GM19043 (cell line): ENCODE measurements around the gene TESK1.
"Not testable (repeated sequence)": the region's sequence is repeated elsewhere in the genome, so short reads cannot be mapped to it uniquely, and the experiment has no call there.

Experiments
- ATAC-seq: cut with Tn5 transposase; IDR thresholded peaks from one replicate; pipeline ENCODE4 v1.9.1; 2021; ENCODE audit warnings: low read depth; ENCODE audit not compliant: unreplicated experiment

TESK1 gene

DNA sequence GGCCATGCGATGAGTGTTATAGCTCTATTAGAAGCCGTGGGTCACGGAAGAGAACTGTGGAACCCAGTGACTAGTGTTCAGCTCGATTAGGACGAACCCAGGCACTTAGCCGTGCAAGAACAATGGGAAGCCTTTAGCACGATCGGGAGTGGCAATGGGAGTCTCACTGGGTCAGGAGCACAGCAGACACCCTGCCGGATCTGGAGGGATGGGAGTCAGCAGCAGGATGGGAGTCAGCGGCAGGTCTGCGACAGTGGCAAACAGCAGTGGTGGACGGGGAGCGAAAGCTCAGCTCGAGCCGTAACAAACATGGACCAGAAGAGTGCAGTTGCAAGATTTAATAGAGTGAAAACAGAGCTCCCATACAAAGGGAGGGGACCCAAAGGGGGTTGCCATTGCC is 35.4 kb downstream of the TESK1 start:
- ATAC-seq, result not testable (repeated sequence)

DNA sequence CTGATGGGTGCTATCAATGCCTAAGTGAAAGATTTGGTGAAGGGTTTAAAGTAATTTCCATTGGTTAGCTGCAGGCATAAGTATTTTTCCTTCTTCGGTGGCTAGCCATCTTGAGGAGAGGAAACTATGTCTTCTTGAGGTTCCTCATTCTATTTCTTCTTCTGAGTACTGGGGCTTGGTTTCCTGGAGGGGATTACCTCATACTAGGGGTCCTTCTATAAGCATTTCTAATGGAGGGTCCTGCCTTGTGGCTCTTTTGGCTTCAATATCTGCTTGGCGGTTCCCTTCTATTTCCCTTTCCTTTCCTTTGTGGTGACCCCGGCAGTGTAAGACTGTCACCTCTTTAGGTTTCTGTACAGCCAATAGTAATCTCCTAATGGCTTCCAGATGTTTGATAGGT is 36.4 kb downstream of the TESK1 start:
- not testable (repeated sequence) for ATAC-seq

DNA sequence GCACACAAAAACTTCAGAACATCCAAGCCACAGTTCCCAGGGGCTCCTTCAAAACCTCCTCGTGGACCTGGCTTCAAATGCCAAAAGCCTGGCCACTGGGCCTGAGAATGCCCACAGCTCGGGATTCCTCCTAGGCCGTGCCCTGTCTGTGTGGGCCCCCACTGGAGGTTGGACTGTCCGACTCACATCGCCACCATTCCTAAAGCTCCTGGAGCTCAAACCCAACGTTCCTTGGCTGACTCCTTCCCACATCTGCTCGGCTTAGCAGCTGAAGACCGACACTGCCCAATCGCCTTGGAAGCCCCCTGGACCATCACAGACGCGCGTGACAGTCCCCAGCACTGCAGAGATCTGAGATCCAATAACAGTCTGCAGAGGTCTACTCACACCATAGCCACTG is 38.0 kb downstream of the TESK1 start:
- no peak for ATAC-seq

DNA sequence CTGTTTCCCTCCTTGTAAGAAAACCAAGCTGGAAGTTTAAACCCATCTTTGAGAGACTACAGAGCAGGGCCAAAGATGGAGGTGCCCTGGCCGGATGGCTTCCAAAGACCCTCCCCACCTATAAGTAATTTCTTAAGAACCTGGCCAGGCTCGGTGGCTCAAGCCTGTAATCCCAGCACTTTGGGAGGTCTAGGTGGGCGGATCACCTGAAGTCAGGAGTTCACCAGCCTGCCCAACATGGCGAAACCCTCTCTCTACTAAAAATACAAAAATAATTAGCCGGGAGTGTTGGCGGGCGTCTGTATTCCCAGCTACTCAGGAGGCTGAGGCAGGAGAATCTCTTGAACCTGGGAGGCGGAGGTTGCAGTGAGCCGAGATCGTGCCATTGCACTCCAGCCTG is 40.7 kb downstream of the TESK1 start:
- ATAC-seq, result not testable (repeated sequence)

DNA sequence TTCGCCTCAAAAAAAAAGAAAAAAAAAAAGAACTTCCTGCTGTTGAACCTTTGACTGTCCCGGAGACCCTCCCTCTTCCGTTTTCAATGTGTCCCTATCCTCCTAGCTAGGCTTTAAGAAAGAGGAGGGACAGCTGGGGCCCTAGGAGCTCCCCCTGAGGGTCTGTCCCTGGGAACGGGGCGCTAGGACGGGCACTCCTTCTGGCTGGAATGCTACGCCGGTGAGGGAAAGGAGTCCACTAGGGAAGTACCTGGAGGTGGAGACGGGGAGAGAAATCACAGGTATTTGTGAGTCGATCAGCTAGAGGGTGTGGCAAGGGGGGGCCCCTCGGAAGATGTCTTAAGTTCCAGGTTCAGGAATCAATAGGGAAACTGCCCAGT is 41.1 kb downstream of the TESK1 start:
- no peak for ATAC-seq

DNA sequence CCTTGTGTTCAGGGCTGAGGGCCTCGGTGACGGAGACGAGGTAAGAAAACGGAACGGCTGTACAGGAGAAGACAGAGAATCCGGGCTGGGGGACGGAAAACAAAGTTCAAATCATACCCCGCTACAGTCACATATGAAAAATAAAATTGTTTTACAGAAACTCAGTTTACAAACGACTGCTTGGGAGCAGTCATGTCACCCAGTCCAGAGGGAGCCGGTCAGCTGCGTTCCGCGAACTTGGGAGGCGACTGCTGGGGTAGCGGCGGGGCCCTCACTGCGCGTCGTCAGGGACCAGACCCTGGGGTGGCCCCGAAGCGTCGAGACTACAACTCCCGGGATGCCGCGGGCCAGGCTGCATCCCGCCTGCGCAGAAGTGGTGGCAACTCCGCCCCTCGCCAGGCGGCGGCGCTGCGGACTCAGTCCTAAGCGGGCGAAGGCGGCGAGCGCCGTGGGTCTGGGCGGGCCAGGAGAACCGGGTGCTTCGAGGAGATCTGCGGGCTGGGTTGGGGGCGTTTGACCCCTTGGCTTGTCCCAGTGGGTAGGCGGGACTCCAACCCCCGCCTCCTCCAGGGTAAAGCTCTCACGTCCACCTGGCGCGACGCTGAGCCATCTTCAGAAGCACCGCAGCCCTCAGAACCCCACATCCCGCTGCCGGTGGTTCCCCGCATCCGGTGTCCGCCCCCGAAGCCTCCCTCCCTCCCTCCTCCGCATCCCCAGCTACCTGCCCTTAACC is 41.6 kb downstream of the TESK1 start:
- ATAC-seq, result peak; percentile 71

DNA sequence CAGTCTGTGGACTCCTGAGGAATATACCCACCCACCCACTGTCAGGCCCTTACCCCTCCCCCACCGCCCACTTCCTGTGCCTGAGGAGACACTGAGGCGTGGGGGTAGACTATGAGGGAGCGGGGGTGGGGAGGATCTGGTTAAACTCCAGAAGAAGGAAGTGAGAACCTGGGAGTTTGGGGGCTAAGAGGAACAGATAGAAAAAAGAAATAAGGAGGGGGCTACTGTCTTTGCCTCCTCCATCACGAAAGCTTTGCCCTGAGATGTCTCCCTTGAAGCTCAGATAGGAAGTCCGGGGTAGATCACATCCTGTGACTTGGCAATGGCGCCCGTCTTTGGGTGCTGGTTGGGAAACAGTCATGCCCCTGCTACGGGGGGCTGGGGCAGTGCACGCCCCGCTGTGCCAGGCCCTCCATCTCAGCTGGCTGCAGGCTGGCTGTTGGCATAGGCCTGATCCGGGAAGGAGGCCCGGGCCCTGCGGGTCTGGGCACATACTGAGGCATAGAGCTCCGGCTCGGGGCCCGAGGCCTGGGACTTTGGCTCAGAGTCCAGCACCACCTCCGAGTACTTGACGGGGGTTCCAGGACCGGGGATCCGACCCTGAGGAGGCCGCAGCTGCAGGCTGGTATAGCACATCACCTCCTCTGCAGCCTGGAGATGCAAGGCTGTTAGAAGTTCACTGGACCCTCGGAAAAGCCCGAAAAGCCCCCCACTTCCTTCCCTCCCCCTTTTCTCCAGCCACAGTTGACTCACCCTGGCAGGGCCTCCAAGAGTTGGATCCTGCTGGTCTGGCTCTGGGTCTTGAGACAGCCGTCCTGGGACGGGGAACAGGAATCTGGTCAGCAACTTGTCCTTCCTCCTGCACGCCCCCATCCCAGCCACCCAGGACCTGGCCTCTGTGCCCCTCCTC is 44.6 kb downstream of the TESK1 start:
- ATAC-seq, result no peak

DNA sequence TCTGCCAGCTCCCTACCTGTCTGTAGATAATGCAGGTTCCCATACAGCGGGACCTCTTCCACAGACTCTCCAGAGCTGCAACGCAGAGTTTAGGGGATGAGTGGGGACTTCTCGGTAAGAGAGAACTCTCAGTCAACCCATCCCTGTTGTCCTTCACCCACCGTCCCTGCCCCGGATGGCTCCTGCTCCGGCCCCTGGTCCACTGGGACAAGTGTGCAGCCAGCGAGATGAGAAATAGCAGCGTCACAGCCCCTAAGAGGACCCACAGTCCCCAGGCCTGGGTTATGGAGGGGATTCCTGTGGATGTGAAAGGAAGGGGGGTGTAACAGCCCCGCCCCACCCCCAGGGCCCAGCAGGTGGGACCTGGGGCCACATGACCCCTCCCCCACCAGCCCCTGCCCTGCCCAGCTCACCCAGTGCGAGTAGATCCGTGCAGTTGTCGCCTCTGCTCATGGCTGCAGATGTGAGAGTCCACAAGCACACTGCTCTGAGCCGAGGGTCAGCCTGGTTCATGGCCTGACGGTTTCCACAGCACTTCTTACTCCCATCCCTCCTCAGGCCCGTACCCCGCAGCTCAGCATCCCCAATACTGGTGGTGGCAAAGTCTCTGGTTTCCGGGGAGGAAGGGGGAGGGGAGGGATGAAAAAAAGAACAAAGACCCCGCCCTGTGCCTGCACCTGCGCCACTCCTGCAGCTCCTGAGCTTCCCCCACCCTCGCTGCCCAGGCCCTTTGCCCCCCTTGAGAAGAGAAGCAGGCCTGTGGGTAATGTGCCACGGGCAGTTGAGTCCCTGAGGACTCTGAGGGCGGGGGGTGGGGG is 45.5 kb downstream of the TESK1 start, which contains the start of gene SIT1:
TSS of gene SIT1 (minus strand) at position 591 of the 818 bp plus-strand sequence. CDS start at position 513, 78 bp downstream.
- ATAC-seq, result no peak

DNA sequence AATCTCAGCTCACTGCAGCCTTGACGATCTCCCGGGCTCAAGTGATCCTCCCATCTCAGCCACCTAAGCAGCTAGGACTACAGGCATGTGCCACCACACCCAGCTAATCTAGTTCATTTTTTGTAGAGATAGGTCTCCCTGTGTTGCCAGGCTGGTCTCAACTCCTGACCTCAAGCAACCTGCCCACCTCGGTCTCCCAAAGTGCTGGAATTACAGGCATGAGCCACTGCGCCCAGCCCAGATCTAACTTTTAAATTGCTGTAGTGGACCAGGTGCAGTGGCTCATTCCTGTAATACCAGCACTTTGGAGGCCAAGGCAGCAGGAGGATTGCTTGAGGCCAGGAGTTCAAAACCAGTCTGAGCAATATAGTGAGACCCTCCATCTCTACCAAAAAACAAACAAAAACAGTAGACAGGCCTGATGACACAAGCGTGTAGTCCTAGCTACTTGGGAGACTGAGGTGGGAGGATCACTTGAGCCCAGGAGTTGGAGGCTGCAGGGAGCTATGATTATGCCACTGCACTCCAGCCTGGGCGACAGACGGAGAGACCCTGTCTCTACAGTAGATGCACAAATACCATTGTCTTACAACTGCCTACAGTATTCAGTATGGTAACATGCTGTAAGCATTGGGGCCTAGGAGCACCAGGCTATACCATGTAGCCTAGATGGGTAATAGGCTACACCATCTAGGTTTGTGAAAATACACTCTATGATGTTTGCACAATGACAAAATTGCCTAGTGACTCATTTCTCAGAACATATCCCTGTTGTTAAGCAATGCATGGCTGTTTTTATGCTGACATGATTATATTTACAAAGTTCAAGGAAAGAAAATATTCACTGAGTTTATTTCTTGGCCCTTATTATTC is 47.1 kb downstream of the TESK1 start:
- no peak for ATAC-seq

DNA sequence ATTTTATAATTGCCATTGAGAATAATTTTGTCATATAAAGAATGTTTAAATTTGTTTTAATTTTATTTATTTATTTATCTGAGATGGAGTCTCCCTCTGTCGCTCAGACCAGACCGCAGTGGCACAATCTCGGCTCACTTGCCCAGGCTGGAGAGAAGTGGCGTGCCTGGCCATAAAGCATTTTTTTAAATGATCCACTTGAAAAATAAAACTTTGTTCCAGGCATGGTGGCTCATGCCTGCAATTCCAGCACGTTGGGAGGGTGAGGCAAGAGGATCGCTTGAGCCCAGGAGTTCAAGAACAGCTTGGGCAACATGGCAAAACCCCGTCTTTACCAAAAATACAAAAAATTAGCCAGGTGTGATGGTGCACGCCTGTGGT is 47.8 kb downstream of the TESK1 start:
- no peak for ATAC-seq

DNA sequence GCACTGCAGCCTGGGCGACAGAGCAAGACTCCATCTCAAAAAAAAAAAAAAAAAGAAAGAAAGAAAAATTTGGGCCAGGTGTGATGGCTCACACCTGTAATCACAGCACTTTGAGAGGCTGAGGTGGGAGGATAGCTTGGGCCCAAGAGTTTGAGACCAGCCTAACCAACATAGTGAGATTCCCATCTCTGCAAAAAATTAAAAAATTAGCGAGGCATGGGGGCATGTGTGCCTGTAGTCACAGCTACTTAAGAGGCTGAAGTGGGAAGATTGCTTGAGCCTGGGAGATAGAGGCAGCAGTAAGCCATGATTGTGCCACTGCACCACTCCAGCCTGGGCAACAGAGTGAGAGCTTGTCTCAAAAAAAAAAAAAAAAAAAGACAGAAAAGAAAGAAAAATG is 48.5 kb downstream of the TESK1 start:
- no peak for ATAC-seq

DNA sequence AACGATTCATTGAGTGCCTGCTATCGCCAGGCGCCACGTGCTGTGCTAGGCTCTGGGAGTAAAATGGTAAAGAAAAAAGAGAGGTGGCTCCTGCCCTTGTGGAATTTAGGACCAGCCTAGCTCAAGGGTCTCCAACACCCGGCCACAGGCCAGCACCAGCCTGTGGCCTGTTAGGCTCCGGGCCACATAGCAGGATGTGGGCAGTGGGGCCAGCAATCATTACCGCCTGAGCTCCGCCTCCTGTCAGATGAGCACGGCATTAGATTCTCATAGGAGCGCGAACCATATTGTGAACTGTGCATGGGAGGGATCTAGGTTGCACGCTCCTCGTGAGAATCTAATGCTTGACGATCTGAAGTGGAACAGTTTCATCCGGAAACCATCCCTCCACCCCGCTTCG is 51.3 kb downstream of the TESK1 start:
- ATAC-seq, result no peak

DNA sequence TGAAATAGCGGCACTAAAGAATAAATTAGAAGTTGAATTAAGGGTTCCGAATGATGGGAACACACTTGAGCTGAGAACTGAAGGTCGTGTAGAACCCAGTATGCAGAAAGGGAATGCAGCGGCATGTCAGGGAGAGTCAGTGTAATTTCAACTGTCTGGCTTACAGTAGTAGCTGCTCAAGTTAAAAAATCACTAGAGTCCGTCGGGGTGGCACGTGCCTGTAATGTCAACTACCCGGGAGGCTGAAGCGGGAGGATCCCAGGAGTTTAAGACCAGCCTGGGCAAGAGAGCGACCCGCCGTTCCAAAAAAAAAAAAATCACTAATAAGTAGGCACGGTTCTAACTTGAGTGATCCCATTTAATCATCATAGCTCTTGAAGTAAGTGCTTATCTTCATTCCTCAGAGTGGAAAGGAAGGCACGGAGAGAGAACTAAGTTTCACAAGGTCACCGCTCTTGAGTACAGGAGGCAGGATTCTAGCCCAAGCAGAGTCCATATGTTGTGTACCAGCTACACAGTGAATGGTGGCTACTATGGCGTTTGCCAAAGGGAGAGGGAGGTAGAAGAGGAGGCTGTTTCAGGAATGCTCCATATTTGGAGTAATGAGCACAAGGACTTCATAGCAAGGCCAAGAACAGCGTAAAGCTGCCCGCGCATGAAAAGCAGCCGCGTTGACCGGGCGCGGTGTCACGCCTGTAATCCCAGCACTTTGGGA is 51.9 kb downstream of the TESK1 start:
- no peak for ATAC-seq

DNA sequence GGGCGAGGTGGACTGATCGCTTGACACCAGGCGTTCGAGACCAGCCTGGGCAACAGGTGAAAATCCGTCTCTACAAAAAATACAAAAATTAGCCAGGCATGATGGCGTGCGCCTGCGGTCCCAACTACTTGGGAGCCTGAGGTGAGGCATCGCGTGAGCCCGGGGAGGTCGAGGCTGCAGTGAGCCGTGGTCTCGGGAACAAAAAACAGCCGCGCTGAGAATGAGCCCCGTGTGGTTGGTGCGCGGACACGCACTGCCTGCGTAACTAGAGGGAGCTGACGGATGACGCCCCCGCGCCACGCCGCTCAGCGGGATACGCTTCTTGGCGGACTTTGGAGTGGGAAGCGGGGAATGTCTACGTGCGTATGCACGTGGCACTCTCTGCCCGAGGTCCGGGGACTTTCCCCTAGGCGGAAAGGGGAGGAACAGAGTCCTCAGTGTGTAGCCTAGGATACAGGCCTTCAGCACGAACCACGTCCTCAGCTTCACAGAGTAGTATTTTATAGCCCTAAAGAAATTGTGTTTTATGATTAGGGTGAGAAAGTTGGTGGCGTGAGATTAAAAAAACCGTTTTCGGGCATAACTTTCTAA is 52.6 kb downstream of the TESK1 start, which contains the start of gene RMRP:
TSS of gene RMRP (minus strand) at position 474 of the 591 bp plus-strand sequence.
- peak; percentile 85 for ATAC-seq

DNA sequence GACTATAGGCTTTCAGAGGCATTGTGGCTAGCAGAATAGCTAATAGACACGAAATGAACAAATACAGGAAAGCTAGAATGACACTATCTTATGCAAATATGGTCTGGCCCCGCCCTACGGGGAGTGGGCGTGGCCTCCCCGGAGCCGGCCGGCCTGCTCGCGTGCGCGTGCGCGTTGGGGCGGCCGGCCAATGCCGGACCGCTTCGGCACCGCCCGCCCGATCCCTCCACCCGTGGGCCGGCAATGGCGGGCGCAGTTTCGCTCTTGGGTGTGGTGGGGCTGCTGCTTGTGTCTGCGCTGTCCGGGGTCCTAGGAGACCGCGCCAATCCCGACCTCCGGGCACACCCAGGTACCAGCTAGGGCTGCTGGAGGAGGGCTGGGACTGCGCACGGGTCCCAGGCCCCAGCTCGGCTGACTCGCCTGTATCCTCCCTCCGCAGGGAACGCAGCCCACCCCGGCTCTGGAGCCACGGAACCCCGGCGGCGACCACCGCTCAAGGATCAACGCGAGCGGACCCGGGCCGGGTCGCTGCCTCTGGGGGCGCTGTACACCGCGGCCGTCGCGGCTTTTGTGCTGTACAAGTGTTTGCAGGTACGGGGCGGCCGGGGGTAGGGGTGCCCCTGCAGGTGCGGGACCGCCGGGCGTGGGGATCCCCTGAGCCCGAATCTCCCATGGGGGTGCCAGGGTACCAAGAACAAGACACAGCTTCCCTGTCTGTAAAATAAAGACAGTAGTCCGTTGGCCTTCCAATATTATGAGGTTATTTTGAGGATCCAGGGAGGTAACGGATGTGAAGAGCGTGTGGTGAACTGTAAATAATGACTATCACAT is 53.3 kb downstream of the TESK1 start, which contains the start of gene CCDC107:
TSS of gene CCDC107 (plus strand) at position 156 of the 831 bp plus-strand sequence. CDS start at position 244, 88 bp downstream.
- peak; percentile 48 for ATAC-seq

DNA sequence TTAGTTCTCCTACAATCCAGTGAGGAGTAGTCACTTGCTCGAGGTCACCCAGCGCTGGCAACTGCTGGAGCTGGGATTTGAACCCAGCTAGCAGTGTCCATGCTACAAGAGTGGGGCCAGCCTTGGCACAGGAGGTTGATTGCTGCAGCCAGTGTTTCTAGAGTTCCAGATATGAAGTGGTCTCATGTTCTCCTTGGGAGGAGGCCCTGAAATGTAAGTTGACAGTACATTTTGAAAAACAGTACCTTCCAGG is 53.8 kb downstream of the TESK1 start:
- no peak for ATAC-seq

DNA sequence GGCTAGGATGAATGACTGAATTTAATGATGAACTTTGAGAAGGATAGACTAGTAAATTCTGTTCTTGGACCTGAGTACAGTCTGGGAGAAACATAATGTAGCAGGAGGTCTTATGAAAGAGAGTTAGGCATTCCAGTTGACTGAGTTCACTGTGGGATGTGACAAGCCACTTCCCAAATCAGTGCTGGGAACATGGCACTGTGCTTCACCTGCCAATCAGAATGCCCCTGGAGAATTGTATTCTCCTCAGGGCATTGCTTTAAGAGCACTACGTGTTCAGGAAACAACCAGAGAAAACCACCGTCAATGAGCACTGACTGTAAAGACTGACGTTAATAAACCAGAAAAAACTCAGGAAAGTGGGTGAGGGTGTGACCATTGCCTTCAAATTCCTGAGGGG is 54.3 kb downstream of the TESK1 start:
- no peak for ATAC-seq
